C4-2B (cell line): Measurements from ENCODE around the gene LYPLA2.
"Not testable (repeated sequence)": the region's sequence is repeated elsewhere in the genome, so short reads cannot be mapped to it uniquely, and the experiment has no call there.

ENCODE experiments used
- CTCF ChIP-seq: fragments of 450-650 bp; conservative IDR thresholded peaks from 2 replicates; pipeline ENCODE4 v1.5.1; 2017; ENCODE audit warnings: mild to moderate bottlenecking
- ZFX ChIP-seq: fragments of 450-650 bp; IDR thresholded peaks from 2 replicates; pipeline ENCODE4 v1.6.1; 2017

GRCh38 chr1:23794732-23795182, 3.8 kb downstream of the LYPLA2 start:
- TF ChIP-seq CTCF, ZFX: not testable (repeated sequence)
